Muscle of leg (tissue), 11 donors: ENCODE measurements around the gene SRGAP3. TPM values are rescaled to one million over a fixed set of nuclear protein-coding genes. Genes with fewer than 3 reads are reported as not detected.

Source experiments
- DNase-seq: peaks from one replicate; pipeline ENCODE4 v3.0.0; 2013
- H3K27ac ChIP-seq: one replicate; pipeline ENCODE4 v1.5.1; 2013; ENCODE audit warnings: mild to moderate bottlenecking, low read length, control low read depth
- H3K27me3 ChIP-seq: one replicate; pipeline ENCODE4 v1.6.1; 2013; ENCODE audit warnings: low read length; ENCODE audit not compliant: control insufficient read depth, insufficient read depth
- H3K36me3 ChIP-seq: one replicate; pipeline ENCODE4 v1.6.1; 2013; ENCODE audit warnings: low read length; ENCODE audit not compliant: control insufficient read depth, insufficient read depth
- H3K4me1 ChIP-seq: one replicate; pipeline ENCODE4 v1.6.1; 2013; ENCODE audit warnings: low read length; ENCODE audit not compliant: control insufficient read depth, insufficient read depth
- H3K4me3 ChIP-seq: one replicate; pipeline ENCODE4 v1.5.1; 2013; ENCODE audit warnings: low read length, control low read depth
- H3K9me3 ChIP-seq: replicated peaks from 2 replicates; pipeline ENCODE4 v1.6.1; 2013; ENCODE audit warnings: low read depth, low read length; ENCODE audit not compliant: control insufficient read depth
- WGBS: methylation state at CpG from one replicate; pipeline ENCODE4 v1.1.5; 2013; ENCODE audit warnings: missing lambda C conversion rate; ENCODE audit not compliant: insufficient coverage; 5-methylcytosine and 5-hydroxymethylcytosine counted together
- polyA plus RNA-seq, 8 donors: library from polyadenylated mRNA; unstranded; fragments of 120-200 nt; gene quantifications; one replicate each; pipeline versions ENCODE4 v1.2.1 to v1.2.3, GENCODE V29; 2013; ENCODE audit warnings: inconsistent platforms in 1 of 8, low replicate concordance in 1 of 8; ENCODE audit not compliant: insufficient read length in 8 of 8, insufficient read depth in 1 of 8
- total RNA-seq: library from RNA; stranded (reverse); fragments of 120-200 nt; gene quantifications from one replicate; pipeline ENCODE4 v1.2.4, GENCODE V29; 2013

The SRGAP3 gene
- total and polyA plus RNA-seq, 9 donors = 16.2 to 25.7 (median 20.2) TPM

DNA sequence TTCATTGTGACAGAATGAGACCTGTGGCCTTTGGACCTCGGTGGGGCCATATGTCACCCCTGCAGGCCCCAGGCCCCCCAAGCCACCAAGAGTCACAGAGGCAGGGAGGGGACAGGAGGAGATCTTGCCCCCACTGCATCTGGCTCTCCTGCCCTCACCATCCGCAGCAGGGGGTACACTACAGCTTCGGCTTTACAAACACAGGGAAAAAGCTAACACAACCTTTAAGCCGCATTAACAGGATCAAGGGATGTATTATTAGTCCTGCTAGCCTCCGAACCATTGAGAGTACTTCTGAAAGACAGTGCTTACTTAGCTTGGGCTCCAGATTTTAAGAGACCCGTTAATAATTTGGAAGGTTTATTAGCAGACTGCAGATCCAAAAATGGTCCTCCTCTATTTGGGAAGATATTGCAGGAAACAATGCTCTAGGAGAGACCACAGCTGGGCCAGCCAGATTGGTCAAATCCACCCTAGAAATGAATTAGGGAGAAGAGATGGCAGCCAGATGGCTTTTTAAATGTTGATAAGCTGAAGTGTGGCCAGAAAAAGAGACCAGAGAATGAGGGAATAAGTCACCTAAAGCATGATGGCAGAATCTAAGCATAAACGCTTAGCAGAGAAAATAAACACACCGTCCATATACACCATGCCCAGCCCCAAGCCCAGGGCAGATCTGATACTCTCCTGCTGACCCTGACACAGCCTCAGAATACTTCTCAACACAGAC lies 31.5 kb downstream of the SRGAP3 start:
- H3K36me3 ChIP-seq = no peaks in the 10 kb centered on the region
- H3K4me3 ChIP-seq = no peak overlapping the region
- H3K4me1 ChIP-seq = peaks cover 11% of the 10 kb centered on the region
- H3K27me3 ChIP-seq = no peaks in the 10 kb centered on the region
- 62% methylated on average over 7 of the region's 8 CpGs for WGBS
- H3K9me3 ChIP-seq = no peaks in the 10 kb centered on the region
- H3K27ac ChIP-seq = no peak overlapping the region
- no peak for DNase-seq

GRCh38 chr3:9216736-9217135 lies 32.7 kb downstream of the SRGAP3 start:
- no peaks in the 10 kb centered on the region for H3K9me3 ChIP-seq
- no peak overlapping the region for H3K4me3 ChIP-seq
- no peak for DNase-seq
- H3K27ac ChIP-seq = no peak overlapping the region
- H3K27me3 ChIP-seq = no peaks in the 10 kb centered on the region
- H3K36me3 ChIP-seq = no peaks in the 10 kb centered on the region
- WGBS = 86% methylated on average over 7 of the region's 14 CpGs
- H3K4me1 ChIP-seq = peaks cover 11% of the 10 kb centered on the region

DNA sequence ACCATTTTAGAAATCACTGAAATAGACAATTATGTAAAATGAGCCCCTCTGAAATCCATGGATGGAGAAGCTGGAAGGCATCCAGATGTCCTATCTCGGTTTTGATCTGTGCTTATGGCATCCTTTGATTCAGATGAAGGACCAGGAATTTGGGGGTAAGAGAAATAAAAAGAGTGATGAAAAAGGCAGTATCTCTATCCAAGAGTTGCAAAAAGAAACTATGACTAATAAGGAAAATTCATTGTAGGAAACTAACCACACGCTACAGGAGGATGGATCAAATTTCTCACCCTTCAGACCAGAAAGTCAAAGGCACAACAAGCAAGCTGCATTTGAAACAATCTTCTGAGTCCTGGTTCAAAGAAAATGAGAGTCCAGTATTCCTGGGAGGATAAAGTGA lies 34.8 kb downstream of the SRGAP3 start:
- peaks cover 13% of the 10 kb centered on the region for H3K4me1 ChIP-seq
- H3K27me3 ChIP-seq = no peaks in the 10 kb centered on the region
- 17% methylated on average over 1 of the region's 2 CpGs for WGBS
- peak; percentile 78 for DNase-seq
- H3K4me3 ChIP-seq = no peak overlapping the region
- no peaks in the 10 kb centered on the region for H3K36me3 ChIP-seq
- H3K9me3 ChIP-seq = no peaks in the 10 kb centered on the region
- peak overlapping the region; percentile 51 for H3K27ac ChIP-seq

DNA sequence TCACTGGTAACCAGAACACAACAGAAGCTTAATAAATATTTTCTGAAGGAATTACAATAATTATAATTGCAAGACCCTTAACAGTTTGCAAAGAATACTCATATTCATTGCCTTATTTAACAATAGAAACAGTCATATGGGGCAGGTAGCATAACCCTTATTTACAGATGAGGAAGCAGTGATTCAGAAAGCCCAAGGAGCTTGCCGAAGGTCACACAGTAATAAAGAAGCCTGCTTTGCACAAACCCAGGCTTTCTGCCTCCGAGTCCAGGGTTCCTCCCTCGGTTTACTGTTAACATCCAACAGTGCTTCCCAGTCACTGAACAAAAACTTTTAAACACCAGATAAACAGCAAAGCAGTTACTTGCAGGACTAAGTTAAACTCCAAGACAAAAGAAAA lies 35.3 kb downstream of the SRGAP3 start:
- no peaks in the 10 kb centered on the region for H3K36me3 ChIP-seq
- DNase-seq = no peak
- no peak overlapping the region for H3K4me3 ChIP-seq
- peak overlapping the region; percentile 47 for H3K27ac ChIP-seq
- H3K9me3 ChIP-seq = no peaks in the 10 kb centered on the region
- H3K27me3 ChIP-seq = no peaks in the 10 kb centered on the region
- H3K4me1 ChIP-seq = peaks cover 13% of the 10 kb centered on the region
- 50% methylated on average over 1 of the region's 3 CpGs for WGBS

GRCh38 chr3:9213019-9213634 lies 36.3 kb downstream of the SRGAP3 start:
- Histone ChIP-seq H3K36me3 (no peaks in the 10 kb centered on the region), H3K4me3 (no peak overlapping the region), H3K4me1 (peaks cover 18% of the 10 kb centered on the region), H3K27ac (no peak overlapping the region), H3K9me3 (no peaks in the 10 kb centered on the region), H3K27me3 (no peaks in the 10 kb centered on the region)
- 80% methylated on average over 2 of the region's 5 CpGs for WGBS
- no peak for DNase-seq

DNA sequence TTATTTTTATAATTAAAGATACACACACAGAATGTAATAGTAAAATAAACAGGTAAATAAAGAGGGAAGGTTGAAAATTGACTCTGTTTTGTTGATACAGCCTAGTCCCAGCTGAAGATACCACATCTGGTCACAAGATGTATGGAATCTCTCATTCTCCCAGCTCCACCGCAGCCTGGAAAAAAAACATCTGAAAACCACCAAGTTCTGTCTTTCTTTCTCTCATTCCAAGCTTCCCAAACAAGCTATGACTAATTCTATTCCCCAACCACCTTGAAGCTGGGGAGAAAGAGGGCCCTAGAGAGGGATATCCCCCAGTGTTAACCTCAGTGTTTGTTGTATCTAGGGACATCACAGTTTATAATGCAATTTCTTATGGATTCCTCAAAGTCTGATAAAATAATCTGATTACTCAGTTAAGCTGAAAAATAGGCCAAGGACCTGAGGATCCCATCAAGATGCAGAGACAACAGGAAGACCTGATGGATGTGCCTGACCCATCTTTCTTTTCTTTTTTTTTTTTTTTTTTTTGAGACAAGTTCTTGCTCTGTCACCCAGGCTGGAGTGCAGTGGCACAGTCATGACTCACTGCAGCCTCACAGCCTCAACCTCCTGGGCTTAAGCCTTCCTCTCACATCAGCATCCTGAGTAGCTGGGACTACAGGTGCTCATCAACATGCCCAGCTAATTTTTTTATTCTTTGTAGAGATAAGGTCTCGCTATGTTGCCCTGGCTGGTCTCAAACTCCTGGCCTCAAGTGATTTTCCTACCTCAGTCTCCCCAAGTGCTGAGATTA lies 38.1 kb downstream of the SRGAP3 start:
- H3K4me3 ChIP-seq = no peak overlapping the region
- H3K9me3 ChIP-seq = no peaks in the 10 kb centered on the region
- 100% methylated on average over 1 of the region's 2 CpGs for WGBS
- DNase-seq = peak; percentile 75
- H3K27ac ChIP-seq = no peak overlapping the region
- no peaks in the 10 kb centered on the region for H3K36me3 ChIP-seq
- H3K27me3 ChIP-seq = no peaks in the 10 kb centered on the region
- peaks cover 21% of the 10 kb centered on the region for H3K4me1 ChIP-seq

DNA sequence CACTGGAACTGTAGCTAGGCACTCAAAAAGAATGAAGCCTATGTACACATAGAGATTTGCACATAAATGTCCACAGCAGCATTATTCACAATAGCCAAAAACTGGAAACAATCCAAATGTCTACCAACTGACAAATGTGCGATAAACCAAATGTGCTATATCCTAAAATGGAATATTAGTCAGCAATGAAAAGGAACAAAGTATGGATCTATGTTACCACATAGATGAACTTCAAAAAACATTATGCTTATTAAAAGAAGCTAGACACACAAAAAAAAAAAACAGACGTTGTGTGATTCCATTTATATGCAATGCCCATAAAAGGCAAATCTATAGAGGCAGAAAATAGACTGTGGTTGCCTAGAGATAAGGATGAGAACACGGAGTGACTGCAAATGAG lies 39.7 kb downstream of the SRGAP3 start:
- no peaks in the 10 kb centered on the region for H3K36me3 ChIP-seq
- 71% methylated on average over 1 of the region's 3 CpGs for WGBS
- no peaks in the 10 kb centered on the region for H3K27me3 ChIP-seq
- H3K4me3 ChIP-seq = no peak overlapping the region
- DNase-seq = no peak
- H3K27ac ChIP-seq = no peak overlapping the region
- H3K4me1 ChIP-seq = peaks cover 16% of the 10 kb centered on the region
- H3K9me3 ChIP-seq = no peaks in the 10 kb centered on the region

DNA sequence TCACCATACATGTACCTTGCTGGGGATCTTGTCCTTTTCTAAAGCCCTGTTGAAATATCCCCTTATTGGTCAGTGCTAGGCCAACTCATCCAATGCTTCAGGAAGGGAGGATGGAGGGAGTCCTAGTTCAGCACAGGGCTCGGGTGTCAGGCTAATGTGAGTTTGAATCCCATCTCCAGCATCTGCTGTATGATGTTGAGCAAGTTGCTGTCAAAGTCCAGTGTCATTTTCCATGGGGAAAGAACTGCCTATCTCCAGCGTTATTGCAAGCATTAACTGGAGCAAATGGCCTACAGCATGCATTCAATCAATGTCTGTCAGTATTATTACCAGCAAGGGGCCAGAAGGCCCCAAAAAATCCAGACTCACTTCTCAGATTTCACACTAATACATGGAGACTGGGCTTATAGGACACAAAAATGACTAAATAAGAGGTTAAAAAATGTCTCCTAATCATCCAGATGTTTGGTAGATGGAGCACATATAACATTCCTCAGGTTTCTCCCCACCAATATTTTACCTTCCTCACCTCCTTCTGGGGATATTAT lies 40.8 kb downstream of the SRGAP3 start:
- peaks cover 24% of the 10 kb centered on the region for H3K4me1 ChIP-seq
- H3K27ac ChIP-seq = no peak overlapping the region
- DNase-seq = peak; percentile 69
- H3K4me3 ChIP-seq = no peak overlapping the region
- no peaks in the 10 kb centered on the region for H3K27me3 ChIP-seq
- H3K9me3 ChIP-seq = no peaks in the 10 kb centered on the region
- H3K36me3 ChIP-seq = no peaks in the 10 kb centered on the region
- 33% methylated on average over 1 of the region's 2 CpGs for WGBS

DNA sequence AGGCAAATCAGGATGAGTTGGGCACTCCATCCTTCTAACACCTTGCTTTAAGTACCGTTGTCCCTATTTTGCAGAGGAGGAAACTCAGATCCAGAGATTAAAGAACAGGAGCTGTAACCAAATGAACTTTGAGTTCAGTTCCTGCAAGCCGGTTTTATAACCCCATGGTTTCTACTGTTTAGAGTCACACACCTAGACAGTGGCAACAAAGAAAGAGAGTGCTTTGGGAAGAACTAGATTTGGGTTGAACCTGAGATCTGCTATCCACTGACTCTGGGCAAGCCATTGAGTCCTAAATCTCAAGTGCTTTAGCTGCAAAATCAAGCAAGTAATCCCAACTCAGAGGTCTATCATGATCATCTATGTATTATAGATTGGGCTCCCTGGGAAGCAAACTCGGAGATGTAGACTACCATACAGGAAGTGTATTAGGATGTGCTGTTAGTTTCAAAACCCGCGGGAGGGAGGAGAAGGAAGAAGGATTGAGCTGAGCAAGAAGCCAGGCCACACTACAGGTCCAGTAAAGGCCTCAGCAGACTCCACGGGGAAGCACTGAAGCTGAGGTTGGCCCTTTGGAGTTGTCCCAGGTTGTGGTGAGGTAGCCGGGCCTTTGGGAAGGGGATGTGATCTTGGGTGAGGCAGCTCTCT lies 42.2 kb downstream of the SRGAP3 start:
- Histone ChIP-seq H3K4me3 (no peak overlapping the region), H3K27ac (no peak overlapping the region), H3K9me3 (no peaks in the 10 kb centered on the region), H3K27me3 (no peaks in the 10 kb centered on the region), H3K36me3 (no peaks in the 10 kb centered on the region), H3K4me1 (peaks cover 31% of the 10 kb centered on the region)
- DNase-seq = no peak
- WGBS = 74% methylated on average over 4 of the region's 7 CpGs

- Histone ChIP-seq H3K9me3 (no peaks in the 10 kb centered on the region), H3K4me1 (peaks cover 33% of the 10 kb centered on the region), H3K4me3 (no peak overlapping the region), H3K27ac (peak overlapping the region; percentile 32), H3K36me3 (no peaks in the 10 kb centered on the region), H3K27me3 (no peaks in the 10 kb centered on the region)
- 92% methylated on average over 4 of the region's 4 CpGs for WGBS
- DNase-seq = no peak
Observed at GRCh38 chr3:9206287-9206686, 43.2 kb downstream of the SRGAP3 start.
